Muscle of arm (tissue), 12 donors: ENCODE data around the gene ERRFI1. TPM values are rescaled to one million over a fixed set of nuclear protein-coding genes. Genes with fewer than 3 reads are reported as not detected.
A peak's percentile ranks its signal among the peaks of the same experiment; 100 is the strongest.

Experiments
- DNase-seq: peaks from one replicate; pipeline ENCODE4 v3.0.0-alpha.2; 2013
- polyA plus RNA-seq, 12 donors: library from polyadenylated mRNA; unstranded; fragments of 120-200 nt; gene quantifications; one replicate each; pipeline ENCODE4 v1.2.1, GENCODE V29; 2013; ENCODE audit not compliant: insufficient read length in 12 of 12

ERRFI1 gene
- polyA plus RNA-seq, 12 donors = 5.5 to 26.0 (median 7.5) TPM; not detected in 1

DNA sequence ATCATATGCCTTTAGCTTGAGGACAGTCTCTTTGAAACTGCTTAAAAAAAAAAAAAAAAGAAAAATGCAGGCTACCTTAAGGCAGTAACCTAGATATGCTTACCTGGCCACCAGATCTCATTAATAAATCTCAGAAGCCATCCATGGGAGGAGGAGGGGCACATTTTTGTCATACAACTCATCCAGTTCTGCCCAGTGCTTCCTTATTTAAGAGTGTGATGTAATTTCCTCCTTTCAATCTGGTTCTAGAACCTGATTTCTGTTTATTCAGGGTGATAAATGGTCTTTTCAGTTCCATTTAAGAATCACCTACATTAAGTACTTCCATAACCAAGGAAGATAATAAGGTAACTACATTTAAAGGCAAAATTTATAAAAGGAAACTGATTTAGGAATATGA, 6.1 kb downstream of the ERRFI1 start:
- no peak for DNase-seq

DNA sequence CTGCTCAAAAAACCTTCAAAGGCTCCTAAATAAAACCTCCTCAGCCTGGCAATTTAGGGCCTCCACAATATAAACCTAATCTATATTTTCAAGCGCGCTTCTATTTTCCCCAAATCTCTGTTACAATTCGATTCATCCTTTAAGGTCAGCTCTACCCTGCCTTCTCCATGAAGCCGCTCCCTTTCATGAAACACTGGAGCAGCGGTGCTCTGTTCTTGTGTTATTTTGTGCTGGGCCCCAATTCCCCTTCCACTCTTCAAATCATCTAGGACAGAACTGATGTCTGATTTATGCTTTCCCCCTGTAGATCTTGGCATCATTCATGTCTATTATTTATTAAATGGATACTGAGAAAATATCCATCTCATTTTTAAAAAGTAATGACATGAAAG, 6.9 kb downstream of the ERRFI1 start:
- DNase-seq = no peak

DNA sequence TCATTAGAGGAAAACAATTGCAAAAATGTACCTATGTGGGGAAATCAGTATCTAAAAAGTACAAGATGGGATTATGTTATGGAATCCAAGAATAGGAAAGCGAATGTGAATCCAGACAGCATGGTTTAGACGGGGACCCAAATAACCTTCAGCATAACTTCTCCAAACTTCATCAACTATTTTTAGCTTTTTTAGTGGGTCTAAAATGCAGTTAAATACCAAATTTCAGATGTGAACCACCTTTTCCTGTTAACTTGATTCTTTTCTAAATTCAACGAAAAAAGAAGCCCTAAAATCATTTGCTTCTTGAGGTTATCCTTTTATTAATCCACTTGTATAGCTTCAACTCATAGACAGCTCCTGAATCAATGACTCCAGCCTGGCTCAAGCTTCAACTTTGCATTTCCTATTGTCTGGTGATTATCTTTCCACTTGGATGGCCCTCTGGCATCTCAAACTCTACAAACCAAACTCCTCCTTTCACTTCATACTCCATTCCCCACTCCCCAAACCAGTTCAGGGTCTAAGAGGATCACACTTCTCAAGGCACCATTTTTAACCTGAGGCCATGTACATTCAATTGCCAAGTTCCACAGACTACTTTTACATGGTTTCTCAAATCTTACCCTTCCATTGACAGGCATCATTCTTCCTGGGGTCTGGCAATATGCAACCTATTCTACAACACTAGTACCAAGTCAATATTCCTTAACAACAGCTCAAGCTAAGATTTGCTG, 7.4 kb downstream of the ERRFI1 start:
- DNase-seq = no peak

DNA sequence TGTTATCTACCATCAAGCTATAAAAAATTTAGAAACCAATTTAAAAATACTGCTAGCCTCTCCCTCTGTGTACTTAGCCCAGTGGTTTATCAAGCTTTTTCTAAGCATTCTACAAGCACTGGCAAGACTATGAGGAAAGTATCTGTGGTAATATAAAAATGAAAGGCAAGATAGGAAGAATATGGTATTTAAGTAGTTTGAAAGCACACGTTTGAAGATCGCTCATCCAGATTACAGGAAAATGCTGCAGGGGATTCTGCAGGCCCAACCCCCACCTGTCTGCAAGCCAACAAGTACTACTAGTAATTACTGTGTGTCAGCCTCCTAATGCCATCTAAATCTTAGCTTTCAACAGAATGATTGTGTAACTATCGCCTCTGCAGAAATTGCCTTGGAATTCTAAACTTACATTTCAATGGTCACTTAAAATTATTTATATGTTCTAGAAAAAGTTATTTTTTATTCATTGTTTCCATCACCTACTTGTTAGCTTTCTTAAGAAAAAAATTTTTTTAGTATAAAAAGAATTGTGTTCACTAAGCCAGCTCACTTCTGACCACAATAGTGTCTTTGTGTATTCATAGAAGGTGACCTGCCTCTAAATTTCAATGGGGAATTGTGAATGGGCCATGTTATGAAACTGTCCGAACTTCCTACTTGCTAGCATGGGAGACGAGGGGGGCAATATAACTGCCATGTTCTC, 8.5 kb downstream of the ERRFI1 start:
- no peak for DNase-seq

DNA sequence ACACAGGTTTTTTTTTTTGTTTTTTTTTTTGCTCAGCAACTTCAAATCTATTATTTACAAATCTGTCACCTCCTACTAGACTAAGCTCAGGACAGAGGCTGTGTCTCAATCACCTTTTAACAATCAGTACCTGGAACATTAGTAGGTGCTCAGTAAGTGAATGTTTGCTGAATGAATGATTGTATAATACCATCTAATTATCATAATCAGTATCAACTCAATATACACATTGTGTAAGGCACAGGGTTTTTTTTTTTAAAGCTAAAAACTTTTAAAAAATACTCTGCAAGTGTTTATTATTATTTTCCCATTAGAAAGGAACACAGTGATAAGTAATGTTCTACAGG, 9.2 kb downstream of the ERRFI1 start:
- no peak for DNase-seq

DNA sequence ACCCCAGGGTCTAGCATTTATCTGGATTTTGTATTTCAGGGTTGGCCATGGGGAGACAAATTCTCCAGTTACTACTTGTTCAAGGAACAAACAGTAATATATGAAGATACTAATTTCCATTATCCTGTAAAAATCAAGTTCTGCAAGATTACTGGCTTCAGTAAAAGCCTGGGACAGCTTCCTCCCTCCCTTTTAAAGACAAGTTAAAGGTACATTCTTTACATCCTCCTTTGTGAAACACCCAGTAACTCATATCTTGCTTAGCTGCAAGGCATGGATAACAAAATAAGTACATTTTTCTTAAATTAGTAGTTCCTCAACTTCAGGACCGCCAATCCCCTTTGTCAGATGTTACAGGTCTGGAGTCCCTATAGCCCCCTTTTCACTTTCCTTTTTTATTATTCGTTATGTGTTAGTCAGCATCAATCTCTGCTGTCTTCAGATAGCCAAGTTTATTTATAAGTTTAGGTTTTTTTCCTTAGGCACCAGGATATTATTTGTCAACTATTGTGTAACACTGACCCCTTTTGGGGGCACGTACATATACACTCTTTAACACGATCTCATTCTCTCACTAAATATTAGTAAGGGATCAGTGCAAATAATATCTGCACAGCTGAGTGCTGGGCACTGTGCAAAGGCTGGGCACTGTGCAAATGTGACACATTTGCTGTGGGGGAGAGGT, 9.8 kb downstream of the ERRFI1 start:
- DNase-seq = no peak

DNA sequence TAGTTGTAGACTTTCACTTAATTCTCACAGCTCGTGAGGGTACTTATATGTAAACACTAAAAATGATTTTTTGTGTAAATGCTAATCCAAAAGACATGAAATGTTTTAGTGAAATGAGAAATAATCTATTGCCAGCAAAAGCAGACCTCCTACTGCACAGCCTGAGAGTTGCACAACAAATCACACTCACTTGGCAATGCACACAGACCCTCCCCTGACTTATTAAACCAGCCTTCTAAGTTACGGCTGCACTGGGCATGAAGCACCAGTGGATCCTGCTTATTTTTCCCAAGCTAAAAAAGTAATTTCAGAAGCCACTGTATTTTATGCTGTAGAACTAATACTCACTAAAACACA, 10.3 kb downstream of the ERRFI1 start:
- no peak for DNase-seq

DNA sequence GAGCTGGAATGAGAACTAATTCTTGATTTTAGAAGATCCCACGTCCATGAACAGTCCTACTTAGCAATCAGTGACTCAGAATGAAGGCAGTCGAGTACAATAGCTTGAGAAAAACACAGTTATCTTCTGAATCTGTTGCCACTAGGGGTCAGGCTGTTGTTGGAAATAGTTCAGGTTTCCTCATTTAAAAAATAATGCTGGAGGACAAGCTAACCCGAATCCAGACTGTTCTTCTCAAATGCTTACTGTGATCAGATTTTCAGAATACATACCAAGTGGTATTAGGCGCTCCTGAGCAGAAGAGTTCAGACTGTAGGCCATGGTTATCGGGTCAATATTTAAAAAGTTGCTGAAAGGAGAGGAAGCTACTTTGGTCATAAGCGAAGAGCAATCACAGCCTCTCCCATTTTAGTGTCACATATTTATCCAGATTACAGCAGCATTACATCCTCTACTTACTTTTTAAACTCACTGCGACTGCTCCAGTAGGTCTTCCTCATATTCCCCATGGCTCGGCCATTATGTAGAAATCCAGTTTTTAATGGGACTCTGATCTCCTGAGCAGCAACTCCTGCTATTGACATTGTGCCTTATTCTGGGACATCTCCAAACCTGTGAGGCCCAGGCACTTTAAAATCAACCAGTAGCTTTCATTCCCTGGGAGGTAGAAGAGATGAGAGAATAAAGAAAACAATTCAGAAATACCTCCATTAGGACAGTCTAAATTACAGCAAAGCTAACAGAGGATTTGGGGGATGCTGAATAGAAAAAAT, 10.9 kb downstream of the ERRFI1 start:
- peak; percentile 76 for DNase-seq

DNA sequence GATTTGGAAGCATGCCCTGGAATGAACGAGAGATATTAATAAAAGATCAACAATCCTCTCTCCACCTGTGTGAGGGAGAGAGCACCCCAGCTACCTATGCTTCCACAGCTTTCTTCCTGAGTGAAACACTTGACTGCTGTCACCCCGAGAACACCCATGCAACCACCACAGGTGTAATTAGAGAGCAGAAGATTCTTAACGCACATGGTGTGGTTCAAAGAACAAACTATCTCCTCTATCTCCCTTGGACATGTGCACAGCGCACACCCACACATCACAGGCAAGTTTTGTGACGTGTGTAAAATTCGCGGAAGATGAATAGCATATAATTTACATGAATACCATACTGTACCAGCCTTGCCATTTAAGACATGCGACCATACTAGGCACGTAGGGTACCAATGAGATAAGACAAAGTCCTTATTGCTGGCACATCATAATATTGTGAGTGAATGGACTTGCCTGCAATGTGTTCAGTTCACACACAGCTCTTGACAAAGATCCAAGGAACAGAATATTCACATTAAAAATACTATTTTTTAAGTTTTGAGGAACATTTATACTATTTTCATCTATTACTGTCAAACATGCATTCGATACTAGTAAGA, 11.6 kb downstream of the ERRFI1 start:
- no peak for DNase-seq

DNA sequence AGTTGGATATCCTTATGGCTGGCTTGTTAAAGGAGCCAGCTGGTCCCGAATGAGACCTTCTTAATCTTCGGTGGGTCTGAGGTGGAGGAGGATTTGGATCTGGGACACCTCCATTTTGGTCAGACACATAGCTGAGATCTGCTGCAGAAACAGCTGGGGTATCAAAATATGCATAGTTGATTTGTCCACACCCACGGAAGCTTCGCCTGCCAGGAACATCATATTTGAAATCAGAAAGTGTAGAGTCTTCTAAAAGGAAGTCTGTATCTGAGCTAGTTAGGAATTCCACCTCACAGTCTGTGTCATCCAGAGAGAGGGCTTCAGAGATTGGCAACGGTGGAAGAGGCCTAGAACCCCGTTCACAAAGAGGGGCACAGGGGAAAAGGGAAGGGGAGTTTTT, 12.3 kb downstream of the ERRFI1 start:
- DNase-seq = no peak

DNA sequence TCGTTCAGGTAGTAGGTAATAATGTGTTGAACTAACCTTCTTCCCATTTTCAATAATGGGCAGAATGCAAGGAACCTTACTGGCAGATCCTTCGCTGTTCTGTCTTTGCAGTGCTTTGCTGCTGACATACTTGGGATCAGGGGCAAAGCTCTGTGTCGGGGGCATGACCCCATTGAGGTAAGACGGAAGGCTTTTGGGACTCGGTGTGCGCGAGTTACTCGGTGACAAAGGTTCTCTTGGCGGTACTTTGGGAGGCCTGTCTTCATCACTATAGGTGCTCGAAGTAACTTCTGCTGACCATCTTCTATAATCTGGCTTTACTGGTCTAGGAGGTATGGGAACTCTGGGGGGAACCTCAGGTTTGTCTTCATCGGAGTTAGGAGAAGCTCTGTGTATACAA, 12.7 kb downstream of the ERRFI1 start:
- DNase-seq = no peak

DNA sequence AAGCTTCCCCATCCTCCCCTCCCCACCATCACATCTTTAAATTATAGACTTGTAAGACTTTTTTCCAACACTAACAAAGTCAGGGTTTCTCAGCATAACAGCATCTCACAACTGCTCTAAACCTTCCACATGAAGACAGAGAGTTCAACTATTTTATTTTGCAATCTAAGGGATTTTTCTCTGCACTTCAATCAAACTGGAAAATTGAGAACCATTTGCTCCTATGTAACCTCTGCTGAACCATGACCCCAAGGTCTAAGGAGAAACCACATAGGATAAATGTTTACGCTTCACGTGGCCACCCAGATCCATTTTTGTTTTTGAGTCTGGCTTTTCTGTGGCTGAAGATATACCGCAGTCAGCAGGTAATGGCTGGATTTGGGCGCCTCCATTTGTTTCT, 13.2 kb downstream of the ERRFI1 start:
- no peak for DNase-seq

DNA sequence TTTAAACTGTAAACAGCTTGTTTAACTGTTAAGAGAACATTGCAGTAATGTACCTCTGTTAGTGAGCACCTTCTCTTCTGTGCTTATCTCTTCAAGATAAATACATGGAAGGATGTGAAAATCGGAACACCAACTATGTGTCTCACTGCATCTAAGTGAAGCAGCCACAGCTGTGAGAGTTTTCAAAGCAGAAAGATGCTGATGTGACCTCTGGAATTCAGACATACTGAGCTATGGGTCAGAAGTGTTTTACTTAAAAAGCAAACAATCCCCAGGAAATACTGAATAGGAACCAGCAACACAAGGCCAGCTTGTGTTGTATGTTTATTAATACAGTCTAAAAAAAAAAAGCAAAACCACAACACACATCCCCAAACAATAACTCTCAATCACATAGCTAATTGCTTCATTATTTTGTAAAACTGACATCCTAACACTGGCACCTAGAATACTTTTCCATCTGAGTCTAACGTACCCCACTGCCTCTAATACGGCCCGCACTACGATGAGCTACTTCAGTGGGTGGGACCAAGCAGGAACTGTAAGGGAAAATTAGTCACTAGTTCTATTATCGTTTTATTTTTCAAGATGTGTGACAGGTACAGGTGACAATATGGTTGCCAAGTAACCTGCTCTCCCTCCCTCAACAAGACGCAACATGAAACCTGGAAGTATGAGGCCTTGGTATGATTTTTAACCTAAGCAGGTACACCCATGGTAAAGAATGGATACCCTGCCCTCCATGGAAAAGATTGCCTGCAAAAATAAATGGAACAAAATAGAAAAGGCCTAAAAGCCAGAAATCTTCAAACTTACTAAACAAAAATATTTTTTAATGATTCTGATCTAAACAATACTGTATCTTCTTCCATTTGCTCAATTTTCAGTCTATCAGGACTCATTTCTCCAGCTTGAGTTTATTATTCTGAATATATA, 13.9 kb downstream of the ERRFI1 start:
- DNase-seq = no peak

DNA sequence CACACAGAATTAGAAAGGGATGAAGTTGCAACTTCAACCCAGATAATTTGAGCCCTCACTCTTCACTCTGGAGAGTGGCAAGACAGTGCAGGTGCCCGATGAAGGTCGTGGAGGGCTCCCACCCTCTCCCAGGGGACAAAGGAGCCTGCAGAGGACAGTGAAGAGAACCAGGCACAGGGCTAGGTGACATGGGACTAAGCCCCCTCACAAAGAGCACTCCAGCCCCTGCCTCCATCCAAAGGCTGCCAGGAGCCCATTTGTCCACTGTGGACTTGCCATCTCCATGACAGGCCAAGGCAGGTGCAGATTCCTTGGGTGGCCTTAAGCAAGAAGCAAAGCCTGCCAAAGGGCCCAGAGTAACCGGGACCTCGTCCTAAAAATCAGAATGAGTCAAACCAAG, 15.1 kb downstream of the ERRFI1 start:
- DNase-seq = no peak

DNA sequence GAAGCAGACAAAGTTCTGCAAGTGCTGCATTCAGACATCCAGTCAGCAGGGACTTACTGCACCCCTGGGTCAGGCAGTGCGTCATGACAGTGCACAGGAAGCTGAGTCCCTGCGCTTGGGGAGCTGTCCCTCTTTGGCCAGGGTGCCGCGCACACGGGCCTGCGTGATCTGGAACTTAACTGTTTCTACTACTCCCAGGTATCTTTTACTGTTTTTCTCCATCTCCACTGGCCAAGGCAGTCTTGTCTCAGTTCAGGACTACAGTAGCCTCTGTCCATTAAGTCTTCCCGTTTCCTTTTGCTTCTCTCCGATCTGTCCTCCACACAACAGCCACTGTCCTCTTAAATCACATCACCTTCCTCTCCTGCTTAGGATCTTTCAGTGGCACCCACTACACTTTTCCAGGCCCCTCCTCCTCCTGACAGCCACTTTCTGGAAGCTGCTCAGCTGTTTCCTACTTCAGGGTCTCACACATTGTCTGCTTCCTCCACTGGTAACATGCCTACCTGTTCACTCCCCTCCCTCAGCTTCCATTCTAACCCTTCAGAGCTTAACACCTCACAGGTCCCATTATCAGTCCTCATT, 15.9 kb downstream of the ERRFI1 start:
- no peak for DNase-seq

DNA sequence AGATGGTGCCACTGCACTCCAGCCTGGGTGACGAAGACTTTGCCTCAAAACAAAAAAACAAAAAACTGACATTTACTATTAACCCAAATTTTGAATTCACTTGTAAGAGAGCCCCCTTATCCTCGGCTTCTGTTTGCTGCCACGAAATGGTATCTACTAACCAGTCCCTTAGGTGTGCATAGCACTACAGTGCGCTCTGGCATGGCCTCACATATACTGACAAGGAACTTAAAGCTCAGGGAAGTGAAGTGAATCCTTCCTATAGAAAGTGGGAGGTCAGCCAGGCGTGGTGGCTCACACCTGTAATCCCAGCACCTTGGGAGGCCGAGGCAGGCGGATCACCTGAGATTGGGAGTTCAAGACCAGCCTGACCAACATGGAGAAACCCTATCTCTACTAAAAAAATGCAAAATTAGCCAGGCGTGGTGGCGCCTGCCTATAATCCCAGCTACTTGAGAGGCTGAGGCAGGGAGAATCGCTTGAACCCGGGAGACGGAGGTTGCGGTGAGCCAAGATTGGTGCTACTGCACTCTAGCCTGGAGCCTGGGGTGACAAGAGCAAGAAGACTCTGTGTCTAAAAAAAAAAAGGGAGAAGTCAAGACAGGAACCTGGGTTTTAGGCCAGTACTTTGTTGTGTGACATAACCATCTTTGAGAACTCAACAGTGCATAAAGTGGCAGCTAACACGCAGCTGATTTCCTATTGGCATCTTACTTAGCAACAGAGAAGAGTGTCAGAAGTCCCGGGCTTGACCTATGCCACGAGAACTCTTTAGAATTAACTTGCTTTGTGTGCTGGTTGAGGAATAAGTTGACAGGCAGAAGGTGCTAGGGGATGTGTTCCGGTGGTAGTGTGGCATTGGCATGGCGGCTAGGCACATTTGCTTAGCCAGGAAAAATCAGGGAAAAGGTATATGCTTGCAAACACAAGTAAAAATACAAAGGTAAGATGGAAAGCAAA, 16.8 kb downstream of the ERRFI1 start:
- DNase-seq = no peak

DNA sequence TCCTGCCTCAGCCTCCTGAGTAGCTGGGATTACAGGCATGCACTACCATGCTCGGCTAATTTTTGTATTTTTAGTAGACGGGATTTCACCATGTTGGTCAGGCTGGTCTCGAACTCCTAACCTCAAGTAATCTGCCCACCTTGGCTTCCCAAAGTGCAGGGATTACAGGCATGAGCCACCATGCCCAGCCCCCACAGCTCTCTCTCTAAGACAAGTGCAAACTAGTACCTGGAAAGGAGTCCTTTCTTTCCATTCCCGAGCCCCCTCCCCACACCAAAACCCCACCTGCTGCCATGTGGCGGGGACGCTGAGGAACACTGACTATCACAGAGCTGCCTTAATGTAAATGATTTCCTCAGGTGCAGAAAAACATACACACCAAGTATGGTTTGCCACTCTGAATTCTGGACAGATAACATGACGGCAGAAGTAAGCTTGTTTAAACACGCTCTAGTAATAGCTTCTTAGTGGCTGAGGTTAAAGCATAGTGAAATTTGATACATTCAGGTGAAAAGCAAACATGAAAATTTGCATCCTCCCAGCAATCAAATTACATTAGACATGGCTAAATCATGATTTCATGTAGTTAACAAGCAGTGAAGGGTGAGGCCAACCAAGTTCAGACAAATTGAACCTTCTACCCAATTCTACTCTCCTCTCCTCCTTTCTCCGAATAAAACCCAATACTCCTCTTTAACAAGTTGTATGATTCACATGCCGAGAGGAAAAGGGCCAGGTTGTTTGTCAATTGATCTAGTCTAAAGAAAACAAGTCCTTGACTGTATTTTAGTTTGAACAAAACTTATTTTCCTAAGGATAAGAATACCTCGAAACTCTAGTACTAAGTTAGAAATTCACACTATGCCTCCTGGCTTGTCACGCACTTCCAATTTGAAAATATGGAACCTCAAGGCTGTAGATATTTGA, 19.8 kb downstream of the ERRFI1 start:
- no peak for DNase-seq
